OCI-LY7 (cell line): Measurements from ENCODE around the gene RUNX1. TPM values are rescaled to one million over a fixed set of nuclear protein-coding genes. Genes with fewer than 3 reads are reported as not detected.

Source experiments
- BruUV-seq: library from RNA; stranded (reverse); fragments of 400-500 nt; replicated peaks from 2 replicates; lab custom pipeline; 2021; lab: Mats Ljungman, UMichigan
- CTCF ChIA-PET: fragments of 300-600 bp; sonication (Branson Sonifier 250); formaldehyde crosslinking; loops from one replicate; lab custom pipeline; 2022; ENCODE audit warnings: antibody characterized with exemption; ENCODE audit not compliant: unreplicated experiment; lab: Charles Lee
- POLR2A ChIA-PET: fragments of 300-600 bp; sonication (Branson Sonifier 250); formaldehyde crosslinking; loops from one replicate; lab custom pipeline; 2022; ENCODE audit warnings: antibody characterized with exemption; lab: Charles Lee
- DNase-seq: peaks from one replicate; pipeline ENCODE4 v3.0.0-alpha.2; 2015; ENCODE audit warnings: low spot score
- H2AFZ ChIP-seq: fragments of 200-600 bp; sonication (generic), shearing (Covaris generic); 2 replicates; pipeline ENCODE4 v1.6.1; 2014; ENCODE audit warnings: mild to moderate bottlenecking, antibody characterized with exemption, low read length, moderate library complexity
- H3K27ac ChIP-seq: fragments of 200-600 bp; sonication (generic); 2 replicates; pipeline ENCODE4 v1.5.1; 2014; ENCODE audit warnings: mixed run types, low read depth, mild to moderate bottlenecking, moderate library complexity, low read length, inconsistent platforms; ENCODE audit not compliant: poor library complexity, severe bottlenecking
- H3K36me3 ChIP-seq: fragments of 200-600 bp; sonication (generic); 2 replicates; pipeline ENCODE4 v1.6.1; 2014; ENCODE audit warnings: mild to moderate bottlenecking, antibody characterized with exemption, low read length, moderate library complexity, mixed read lengths; ENCODE audit not compliant: insufficient read depth
- H3K4me1 ChIP-seq: fragments of 200-600 bp; sonication (generic); 2 replicates; pipeline ENCODE4 v1.5.1; 2014; ENCODE audit warnings: mild to moderate bottlenecking, low read length; ENCODE audit not compliant: insufficient read depth, poor library complexity, severe bottlenecking
- H3K4me2 ChIP-seq: fragments of 200-600 bp; sonication (generic); 2 replicates; pipeline ENCODE4 v1.6.1; 2014; ENCODE audit warnings: mild to moderate bottlenecking, low read length
- H3K4me3 ChIP-seq: fragments of 200-600 bp; sonication (generic); 2 replicates; pipeline ENCODE4 v1.5.1; 2014; ENCODE audit warnings: mild to moderate bottlenecking, low read depth, low read length; ENCODE audit not compliant: poor library complexity, severe bottlenecking
- H3K79me2 ChIP-seq: fragments of 200-600 bp; sonication (generic); 2 replicates; pipeline ENCODE4 v1.6.1; 2016; ENCODE audit warnings: low read depth, mild to moderate bottlenecking, low read length, moderate library complexity, mixed read lengths; ENCODE audit not compliant: insufficient read depth
- H3K9me2 ChIP-seq: fragments of 200-600 bp; sonication (generic); 2 replicates; pipeline ENCODE4 v1.6.1; 2016; ENCODE audit warnings: mild to moderate bottlenecking, low read length, mixed read lengths; ENCODE audit not compliant: insufficient read depth
- H3K9me3 ChIP-seq: fragments of 200-600 bp; sonication (generic); 2 replicates; pipeline ENCODE4 v1.6.1; 2014; ENCODE audit warnings: mild to moderate bottlenecking, mixed run types, low read length, mixed read lengths
- H4K20me1 ChIP-seq: fragments of 200-600 bp; sonication (generic); 2 replicates; pipeline ENCODE4 v1.6.1; 2014; ENCODE audit warnings: mild to moderate bottlenecking, antibody characterized with exemption, low read length, moderate library complexity, mixed read lengths; ENCODE audit not compliant: insufficient read depth
- EZH2phosphoT487 ChIP-seq: fragments of 200-600 bp; sonication (generic); IDR thresholded peaks from 2 replicates; pipeline ENCODE4 v1.6.1; 2018; ENCODE audit warnings: low read depth, borderline replicate concordance, mild to moderate bottlenecking, mixed run types, antibody characterized with exemption, low read length, moderate library complexity, mixed read lengths
- intact Hi-C: fragments of 100-400 bp; cut with micrococcal nuclease; formaldehyde crosslinking; loops from one replicate; pipeline ENCODE4 v1.10.0; 2022; ENCODE audit not compliant: unreplicated experiment
- total RNA-seq, 2 experiments: library from RNA; depleted of rRNA in 1 of 2; stranded (reverse); fragments of >200 nt in 1 of 2; shearing (Covaris generic) in 1 of 2; gene quantifications; 2 replicates each; pipeline ENCODE4 v1.2.3, GENCODE V29; 2014 to 2022
- TF ChIP-seq, protein P1 (sequence below): fragments of 200-600 bp; sonication (generic); conservative IDR thresholded peaks from 2 replicates; pipeline ENCODE4 v1.5.1; 2014; ENCODE audit warnings: mild to moderate bottlenecking, antibody characterized with exemption, low read length, moderate library complexity, mixed read lengths

RUNX1 gene
- total RNA-seq, 2 experiments from 2014 or later, result 30.5 to 40.8 TPM

- Histone ChIP-seq H3K4me2 (peak overlapping the region; percentile 24; the same call in 1 of the 2 replicates), H3K79me2 (peaks cover 54% of the 10 kb centered on the region), H4K20me1 (peaks cover 25% of the 10 kb centered on the region), H3K36me3 (peaks cover 46% of the 10 kb centered on the region), H3K9me3 (no peaks in the 10 kb centered on the region), H3K4me3 (no peak overlapping the region), H2AFZ (no peak overlapping the region), H3K4me1 (peaks cover 48% of the 10 kb centered on the region), H3K9me2 (no peaks in the 10 kb centered on the region), H3K27ac (no peak overlapping the region)
- TF ChIP-seq EZH2phosphoT487, result no peak
- TF ChIP-seq, protein P1, sequence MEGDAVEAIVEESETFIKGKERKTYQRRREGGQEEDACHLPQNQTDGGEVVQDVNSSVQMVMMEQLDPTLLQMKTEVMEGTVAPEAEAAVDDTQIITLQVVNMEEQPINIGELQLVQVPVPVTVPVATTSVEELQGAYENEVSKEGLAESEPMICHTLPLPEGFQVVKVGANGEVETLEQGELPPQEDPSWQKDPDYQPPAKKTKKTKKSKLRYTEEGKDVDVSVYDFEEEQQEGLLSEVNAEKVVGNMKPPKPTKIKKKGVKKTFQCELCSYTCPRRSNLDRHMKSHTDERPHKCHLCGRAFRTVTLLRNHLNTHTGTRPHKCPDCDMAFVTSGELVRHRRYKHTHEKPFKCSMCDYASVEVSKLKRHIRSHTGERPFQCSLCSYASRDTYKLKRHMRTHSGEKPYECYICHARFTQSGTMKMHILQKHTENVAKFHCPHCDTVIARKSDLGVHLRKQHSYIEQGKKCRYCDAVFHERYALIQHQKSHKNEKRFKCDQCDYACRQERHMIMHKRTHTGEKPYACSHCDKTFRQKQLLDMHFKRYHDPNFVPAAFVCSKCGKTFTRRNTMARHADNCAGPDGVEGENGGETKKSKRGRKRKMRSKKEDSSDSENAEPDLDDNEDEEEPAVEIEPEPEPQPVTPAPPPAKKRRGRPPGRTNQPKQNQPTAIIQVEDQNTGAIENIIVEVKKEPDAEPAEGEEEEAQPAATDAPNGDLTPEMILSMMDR, result no peak
- BruUV-seq, result no TSS peak
- ChIA-PET POLR2A (no interaction called here), CTCF (no interaction called here)
- intact Hi-C loops, result no loop called here
- DNase-seq, result no peak
Observed at GRCh38 chr21:35019631-35020032, 29.5 kb downstream of the RUNX1 start.

- Histone ChIP-seq H3K9me2 (no peaks in the 10 kb centered on the region), H3K36me3 (peaks cover 36% of the 10 kb centered on the region; the same call in 1 of the 2 replicates), H3K9me3 (no peaks in the 10 kb centered on the region), H3K4me2 (no peak overlapping the region), H3K4me3 (no peak overlapping the region), H2AFZ (no peak overlapping the region), H3K27ac (no peak overlapping the region), H3K4me1 (peaks cover 32% of the 10 kb centered on the region), H4K20me1 (peaks cover 33% of the 10 kb centered on the region), H3K79me2 (peaks cover 57% of the 10 kb centered on the region)
- DNase-seq, result no peak
- intact Hi-C loops, result no loop called here
- BruUV-seq, result no TSS peak
- POLR2A ChIA-PET, result no interaction called here
- CTCF ChIA-PET, result interaction anchor here (0.6 kb wide), 1 partner anchor 17 kb away, joined by 3 read pairs; no protein-coding TSS in a partner anchor
- TF ChIP-seq EZH2phosphoT487, result no peak
- TF ChIP-seq, protein P1, result no peak
Observed at GRCh38 chr21:35017256-35017655, 31.8 kb downstream of the RUNX1 start.

DNA sequence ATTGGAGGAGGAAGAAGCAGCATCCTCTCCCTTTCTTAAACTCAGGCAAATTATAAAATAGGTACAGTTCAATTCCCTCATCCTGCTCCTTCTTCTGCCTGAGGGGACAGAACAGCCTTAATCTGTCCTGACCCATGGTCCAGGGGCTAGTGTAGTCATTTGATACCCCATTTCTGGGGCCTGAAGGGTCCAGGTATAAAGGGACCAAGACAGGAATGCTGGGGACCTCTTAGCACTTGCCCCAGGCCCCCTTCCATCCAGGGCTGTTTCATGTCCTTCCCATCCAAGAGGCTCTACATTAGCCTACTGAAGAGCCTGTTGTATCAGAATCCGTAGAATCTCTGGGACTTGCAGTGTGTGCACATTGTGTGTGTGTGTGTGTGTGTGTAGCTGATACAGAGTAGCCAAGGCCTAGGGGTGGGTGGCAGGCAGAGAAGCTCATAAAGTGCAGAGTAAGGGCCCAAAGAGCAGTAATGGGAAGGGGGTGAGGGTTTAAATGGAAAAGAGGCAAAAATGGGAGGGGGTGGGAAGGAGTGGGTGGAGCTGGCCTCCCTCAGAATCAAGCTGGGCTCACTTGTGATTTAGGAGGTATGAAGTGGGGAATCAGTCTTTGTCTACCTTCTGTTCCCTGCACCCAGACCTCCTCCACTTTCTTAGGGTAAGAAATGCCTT, 32.4 kb downstream of the RUNX1 start:
- Histone ChIP-seq H3K4me1 (peaks cover 31% of the 10 kb centered on the region), H3K4me2 (no peak overlapping the region), H3K9me3 (no peaks in the 10 kb centered on the region), H4K20me1 (peaks cover 39% of the 10 kb centered on the region), H3K9me2 (no peaks in the 10 kb centered on the region), H3K4me3 (no peak overlapping the region), H3K36me3 (peaks cover 30% of the 10 kb centered on the region; the same call in 1 of the 2 replicates), H2AFZ (no peak overlapping the region), H3K27ac (no peak overlapping the region), H3K79me2 (peaks cover 63% of the 10 kb centered on the region)
- TF ChIP-seq, protein P1, result no peak
- no peak for TF ChIP-seq EZH2phosphoT487
- BruUV-seq, result no TSS peak
- CTCF ChIA-PET, result no interaction called here
- no peak for DNase-seq
- POLR2A ChIA-PET, result interaction anchor here (1.2 kb wide), 1 partner anchor 103 kb away, joined by 3 read pairs; no protein-coding TSS in a partner anchor
- intact Hi-C loops, result no loop called here
